IMR-90 (cell line): Measurements from ENCODE around the gene OR4D9. TPM values are rescaled to one million over a fixed set of nuclear protein-coding genes. Genes with fewer than 3 reads are reported as not detected.

ENCODE experiments used
- ATAC-seq: fragments of 200-7000 bp; cut with Tn5 transposase; 2 replicates; pipeline ENCODE4 v1.9.1; 2020; ENCODE audit warnings: low read depth, mild to moderate bottlenecking, moderate library complexity
- BruUV-seq: library from RNA; stranded (reverse); fragments of 400-500 nt; replicated peaks from 2 replicates; lab custom pipeline; 2021; lab: Mats Ljungman, UMichigan
- CTCF ChIA-PET: fragments of 300-600 bp; formaldehyde crosslinking; extraction: SDS; loops from one replicate; lab custom pipeline; 2021; ENCODE audit warnings: antibody characterized with exemption; lab: Yijun Ruan, JAX
- POLR2A ChIA-PET: fragments of 300-600 bp; sonication (Branson Sonifier 250); formaldehyde crosslinking; loops from one replicate; lab custom pipeline; 2022; ENCODE audit warnings: antibody characterized with exemption; ENCODE audit not compliant: unreplicated experiment; lab: Charles Lee
- DNase-seq: peaks from one replicate; pipeline ENCODE4 v3.0.0; 2013
- H2AFZ ChIP-seq: replicated peaks from 2 replicates; pipeline ENCODE3; 2013; ENCODE audit warnings: low read length, mild to moderate bottlenecking; ENCODE audit not compliant: poor library complexity
- H2AK5ac ChIP-seq: 2 replicates; pipeline ENCODE4 v1.6.1; 2013; ENCODE audit warnings: low read depth, low read length, inconsistent platforms
- H2AK9ac ChIP-seq: replicated peaks from 2 replicates; pipeline ENCODE3; 2013; ENCODE audit warnings: mild to moderate bottlenecking, low read depth, low read length, moderate library complexity; ENCODE audit not compliant: poor library complexity
- H2BK120ac ChIP-seq: 2 replicates; pipeline ENCODE4 v1.6.1; 2013; ENCODE audit warnings: low read depth, low read length, inconsistent platforms
- H2BK15ac ChIP-seq: 3 replicates; pipeline ENCODE4 v1.6.1; 2013; ENCODE audit warnings: low read depth, low read length, inconsistent platforms
- H2BK20ac ChIP-seq: 2 replicates; pipeline ENCODE4 v1.6.1; 2013; ENCODE audit warnings: low read depth, mild to moderate bottlenecking, inconsistent platforms, low read length, moderate library complexity
- H2BK5ac ChIP-seq: 2 replicates; pipeline ENCODE4 v1.6.1; 2013; ENCODE audit warnings: mild to moderate bottlenecking, low read depth, low read length, inconsistent platforms; ENCODE audit not compliant: poor library complexity, severe bottlenecking
- H3K14ac ChIP-seq: replicated peaks from 2 replicates; pipeline ENCODE4 v1.6.1; 2013; ENCODE audit warnings: low read depth, low read length, inconsistent platforms
- H3K18ac ChIP-seq: 2 replicates; pipeline ENCODE4 v1.6.1; 2013; ENCODE audit warnings: low read depth, low read length, control low read depth
- H3K23ac ChIP-seq: 2 replicates; pipeline ENCODE4 v1.6.1; 2013; ENCODE audit warnings: low read depth, low read length, inconsistent platforms
- H3K27ac ChIP-seq: 2 replicates; pipeline ENCODE4 v1.5.1; 2013; ENCODE audit warnings: mild to moderate bottlenecking, control low read depth, low read length; ENCODE audit not compliant: insufficient read depth
- H3K27me3 ChIP-seq: 2 replicates; pipeline ENCODE4 v1.6.1; 2013; ENCODE audit warnings: low read length; ENCODE audit not compliant: control insufficient read depth, insufficient read depth
- H3K36me3 ChIP-seq: 2 replicates; pipeline ENCODE4 v1.6.1; 2013; ENCODE audit warnings: low read length, mixed read lengths; ENCODE audit not compliant: control insufficient read depth, insufficient read depth
- H3K4ac ChIP-seq: 2 replicates; pipeline ENCODE4 v1.6.1; 2013; ENCODE audit warnings: low read depth, low read length, inconsistent platforms
- H3K4me1 ChIP-seq: 2 replicates; pipeline ENCODE4 v1.6.1; 2013; ENCODE audit warnings: low read length, mixed read lengths; ENCODE audit not compliant: control insufficient read depth, insufficient read depth
- H3K4me2 ChIP-seq: 2 replicates; pipeline ENCODE4 v1.6.1; 2013; ENCODE audit warnings: low read depth, mild to moderate bottlenecking, control low read depth, low read length, moderate library complexity
- H3K4me3 ChIP-seq: 2 replicates; pipeline ENCODE4 v1.5.1; 2013; ENCODE audit warnings: low read depth, mild to moderate bottlenecking, control low read depth, low read length, moderate library complexity; ENCODE audit not compliant: insufficient read depth
- H3K56ac ChIP-seq: 2 replicates; pipeline ENCODE4 v1.6.1; 2013; ENCODE audit warnings: low read length, inconsistent platforms; ENCODE audit not compliant: insufficient read depth; ENCODE audit errors: extremely low read depth
- H3K79me1 ChIP-seq, 2 experiments: 2 replicates each; pipeline ENCODE4 v1.6.1; 2013; ENCODE audit warnings: low read length in 2 of 2, inconsistent platforms in 1 of 2, low read depth in 1 of 2
- H3K9ac ChIP-seq: 2 replicates; pipeline ENCODE4 v1.6.1; 2013; ENCODE audit warnings: low read depth, low read length, control low read depth
- H3K9me1 ChIP-seq: 2 replicates; pipeline ENCODE4 v1.6.1; 2013; ENCODE audit warnings: low read length, inconsistent platforms; ENCODE audit not compliant: insufficient read depth
- H3K9me3 ChIP-seq: 2 replicates; pipeline ENCODE4 v1.6.1; 2013; ENCODE audit warnings: low read length; ENCODE audit not compliant: control insufficient read depth, insufficient read depth
- H4K20me1 ChIP-seq: 2 replicates; pipeline ENCODE4 v1.6.1; 2013; ENCODE audit warnings: low read length, inconsistent platforms; ENCODE audit not compliant: insufficient read depth
- H4K5ac ChIP-seq: 2 replicates; pipeline ENCODE4 v1.6.1; 2013; ENCODE audit warnings: mild to moderate bottlenecking, low read depth, low read length, control low read depth
- H4K8ac ChIP-seq, 2 experiments: 2 replicates each; pipeline ENCODE4 v1.6.1; 2013; ENCODE audit warnings: low read depth in 2 of 2, low read length in 2 of 2, control low read depth in 1 of 2, inconsistent platforms in 1 of 2
- H4K91ac ChIP-seq: 2 replicates; pipeline ENCODE4 v1.6.1; 2013; ENCODE audit warnings: low read depth, low read length, inconsistent platforms; ENCODE audit not compliant: insufficient read depth
- MAFK ChIP-seq: IDR thresholded peaks from 2 replicates; pipeline ENCODE4 v1.6.1; 2012; ENCODE audit warnings: low read depth, low read length, improper control_type of control experiment
- POLR2A ChIP-seq: IDR thresholded peaks from 2 replicates; pipeline ENCODE4 v1.6.1; 2012; ENCODE audit warnings: mild to moderate bottlenecking, low read depth, low read length
- RAD21 ChIP-seq: IDR thresholded peaks from 2 replicates; pipeline ENCODE4 v1.6.1; 2012; ENCODE audit warnings: low read length, improper control_type of control experiment
- RFX5 ChIP-seq: IDR thresholded peaks from 2 replicates; pipeline ENCODE4 v1.8.0; 2012; ENCODE audit warnings: low read depth, mild to moderate bottlenecking, low read length, moderate library complexity
- WGBS, 2 experiments: methylation state at CpG; one replicate each; pipeline versions ENCODE4 v1.1.5 to v1.1.7; 2013; ENCODE audit warnings: missing lambda C conversion rate in 2 of 2; ENCODE audit not compliant: insufficient read length in 1 of 2; ENCODE audit errors: extremely low coverage in 2 of 2; 5-methylcytosine and 5-hydroxymethylcytosine counted together
- dilution Hi-C: fragments of 300-500 bp; cut with HindIII; formaldehyde crosslinking; loops from one replicate; pipeline ENCODE4 v1.14.3; 2018; ENCODE audit warnings: low sequenced_read_pairs; ENCODE audit not compliant: unreplicated experiment
- in situ Hi-C: fragments of 300-500 bp; cut with MboI; formaldehyde crosslinking; loops from 3 replicates; pipeline ENCODE4 v1.14.3; 2019; ENCODE audit warnings: low sequenced_read_pairs, inconsistent platforms, mixed read lengths
- intact Hi-C: fragments of 100-400 bp; cut with micrococcal nuclease; formaldehyde crosslinking; loops from 2 replicates; pipeline ENCODE4 v1.10.0; 2022
- polyA plus RNA-seq, 3 experiments: library from polyadenylated mRNA; depleted of rRNA; stranded (reverse); fragments of >200 nt; gene quantifications; 2 replicates each; pipeline ENCODE4 v1.2.3, GENCODE V29; 2012; ENCODE audit warnings: low replicate concordance in 1 of 3
- total RNA-seq: library from RNA; depleted of rRNA; stranded (reverse); fragments of >200 nt; gene quantifications from 2 replicates; pipeline ENCODE4 v1.2.3, GENCODE V29; 2012

OR4D9 gene
- total and polyA plus RNA-seq, 2 of the 4 experiments (the other 2 are of a cell fraction) = not detected

DNA sequence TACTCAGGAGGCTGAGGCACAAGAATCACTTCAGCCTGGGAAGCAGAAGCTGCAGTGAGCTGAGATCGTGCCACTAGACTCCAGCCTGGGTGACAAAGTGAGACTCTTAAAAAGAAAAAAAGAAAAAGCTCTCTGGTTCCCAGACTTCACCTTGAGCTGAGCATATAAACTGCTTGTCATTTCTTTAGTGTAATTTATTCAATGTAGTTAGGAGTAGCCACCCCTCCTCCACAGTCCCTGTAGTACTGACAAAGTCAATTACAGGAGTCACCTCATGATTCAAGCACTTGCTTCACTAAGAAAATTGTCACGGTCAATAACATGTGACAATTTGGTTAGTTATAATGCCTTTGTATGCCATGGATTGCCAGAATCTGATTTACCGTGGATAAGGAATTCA, 31.0 kb upstream of the OR4D9 start:
- H3K4ac ChIP-seq = no peak overlapping the region
- no peak overlapping the region for H3K23ac ChIP-seq
- H3K27ac ChIP-seq = no peak overlapping the region
- H3K27me3 ChIP-seq = no peaks in the 10 kb centered on the region
- ATAC-seq (no peak), DNase-seq (no peak)
- H2BK20ac ChIP-seq = no peak overlapping the region
- dilution Hi-C loops (no loop called here), intact Hi-C loops (no loop called here), in situ Hi-C loops (no loop called here)
- ChIA-PET CTCF (no interaction called here), POLR2A (no interaction called here)
- H3K79me1 ChIP-seq = no peaks in the 10 kb centered on the region
- H3K4me3 ChIP-seq = no peak overlapping the region
- no peaks in the 10 kb centered on the region for H3K9me1 ChIP-seq
- no peak overlapping the region for H3K9ac ChIP-seq
- H2AK5ac ChIP-seq = no peak overlapping the region
- no peak overlapping the region for H2BK15ac ChIP-seq
- H3K18ac ChIP-seq = no peak overlapping the region
- H3K9me3 ChIP-seq = no peaks in the 10 kb centered on the region
- H3K4me2 ChIP-seq = no peak overlapping the region
- H4K5ac ChIP-seq = no peak overlapping the region
- H4K91ac ChIP-seq = no peak overlapping the region
- TF ChIP-seq MAFK (no peak), POLR2A (no peak), RAD21 (no peak), RFX5 (no peak)
- H3K4me1 ChIP-seq = no peaks in the 10 kb centered on the region
- no peak overlapping the region for H3K56ac ChIP-seq
- no peaks in the 10 kb centered on the region for H4K20me1 ChIP-seq
- H3K36me3 ChIP-seq = no peaks in the 10 kb centered on the region
- no peak overlapping the region for H2BK120ac ChIP-seq
- H2AFZ ChIP-seq = no peak overlapping the region
- WGBS, 2 experiments = 40% methylated on average over 1 of the region's 3 CpGs; no CpG with 5 or more reads in 1 of the 2 experiments
- H2BK5ac ChIP-seq = no peak overlapping the region
- H2AK9ac ChIP-seq = no peak overlapping the region
- H3K14ac ChIP-seq = no peak overlapping the region
- no peak overlapping the region for H4K8ac ChIP-seq
- no TSS peak for BruUV-seq
